Endothelial cell of umbilical vein (primary cell): ENCODE results near the gene BRICD5. TPM values are rescaled to one million over a fixed set of nuclear protein-coding genes. Genes with fewer than 3 reads are reported as not detected.

Experiments used
- BruUV-seq: library from RNA; stranded (reverse); fragments of 400-500 nt; replicated peaks from 2 replicates; lab custom pipeline; 2021; lab: Mats Ljungman, UMichigan
- CTCF ChIA-PET: fragments of 300-600, 350-600 bp; sonication (Branson Sonifier 250); formaldehyde crosslinking; loops from one replicate; lab custom pipeline; 2021; ENCODE audit warnings: antibody characterized with exemption, inconsistent platforms; lab: Charles Lee
- POLR2A ChIA-PET: fragments of 300-600, 350-600 bp; sonication (Branson Sonifier 250); formaldehyde crosslinking; loops from one replicate; lab custom pipeline; 2021; ENCODE audit warnings: antibody characterized with exemption, inconsistent platforms; lab: Charles Lee
- DNase-seq: peaks from one replicate; pipeline ENCODE4 v3.0.0-alpha.2; 2011; ENCODE audit warnings: low read depth, low spot score
- FAIRE-seq: peaks from 2 replicates; lab custom pipeline; 2011; peaks lifted over from hg19 to GRCh38; lab: Jason Lieb, UNC
- H2AFZ ChIP-seq: 2 replicates; pipeline ENCODE4 v1.6.0; 2012; ENCODE audit warnings: low read depth, low read length, control low read depth, inconsistent platforms
- H3K27ac ChIP-seq: 2 replicates; pipeline ENCODE4 v1.5.1; 2011; ENCODE audit warnings: low read depth, mild to moderate bottlenecking, control low read depth, low read length, moderate library complexity; ENCODE audit not compliant: insufficient read depth
- H3K27me3 ChIP-seq, 2 experiments: 2 replicates each; pipeline versions ENCODE4 v1.6.0 to v1.6.1; 2011; ENCODE audit warnings: low read length in 2 of 2, mixed read lengths in 1 of 2; ENCODE audit not compliant: control insufficient read depth in 2 of 2, insufficient read depth in 2 of 2
- H3K36me3 ChIP-seq, 2 experiments: 2 replicates in 1 of 2; 3 replicates in 1 of 2; pipeline ENCODE4 v1.5.1; 2011; ENCODE audit warnings: low read length in 2 of 2, mild to moderate bottlenecking in 1 of 2, moderate library complexity in 1 of 2; ENCODE audit not compliant: control insufficient read depth in 2 of 2, insufficient read depth in 2 of 2; ENCODE audit errors: extremely low read depth in 1 of 2
- H3K4me1 ChIP-seq: 3 replicates; pipeline ENCODE4 v1.5.1; 2011; ENCODE audit warnings: mild to moderate bottlenecking, low read length; ENCODE audit not compliant: control insufficient read depth, insufficient read depth; ENCODE audit errors: extremely low read depth
- H3K4me2 ChIP-seq: 2 replicates; pipeline ENCODE4 v1.6.1; 2011; ENCODE audit warnings: low read length, control low read depth, mixed read lengths; ENCODE audit not compliant: insufficient read depth
- H3K4me3 ChIP-seq, 3 experiments: fragments of 200-600 bp in 1 of 3; sonication (generic), shearing (Covaris generic) in 1 of 3; replicated peaks in 1 of 3; 2 replicates each; pipeline ENCODE4 v1.5.1; 2011 to 2016; ENCODE audit warnings: control low read depth in 3 of 3, low read length in 3 of 3, mild to moderate bottlenecking in 2 of 3, inconsistent platforms in 1 of 3, low read depth in 1 of 3, moderate library complexity in 1 of 3; ENCODE audit not compliant: insufficient read depth in 1 of 3
- H3K79me2 ChIP-seq: 2 replicates; pipeline ENCODE4 v1.6.0; 2012; ENCODE audit warnings: low read length, inconsistent platforms; ENCODE audit not compliant: control insufficient read depth, insufficient read depth
- H3K9ac ChIP-seq: replicated peaks from 2 replicates; pipeline ENCODE3; 2011; ENCODE audit warnings: low read length, control low read depth; ENCODE audit not compliant: insufficient read depth; ENCODE audit errors: extremely low read depth
- H3K9me1 ChIP-seq: replicated peaks from 3 replicates; pipeline ENCODE4 v1.6.0; 2011; ENCODE audit warnings: mild to moderate bottlenecking, low read length; ENCODE audit not compliant: control insufficient read depth, insufficient read depth; ENCODE audit errors: extremely low read depth
- H3K9me3 ChIP-seq: replicated peaks from 2 replicates; pipeline ENCODE4 v1.5.1; 2012; ENCODE audit warnings: low read length, inconsistent platforms; ENCODE audit not compliant: control insufficient read depth, insufficient read depth
- H4K20me1 ChIP-seq: replicated peaks from 2 replicates; pipeline ENCODE3; 2011; ENCODE audit warnings: mild to moderate bottlenecking, low read length; ENCODE audit not compliant: control insufficient read depth, insufficient read depth; ENCODE audit errors: extremely low read depth
- CTCF ChIP-seq, 2 donors: IDR thresholded peaks; 1 replicate in 1 of 2; 2 replicates in 1 of 2; pipeline ENCODE4 v1.5.1; 2011; ENCODE audit warnings: low read length in 2 of 2, mild to moderate bottlenecking in 2 of 2, moderate library complexity in 2 of 2, control low read depth in 1 of 2, inconsistent platforms in 1 of 2, low read depth in 1 of 2; ENCODE audit not compliant: insufficient read depth in 1 of 2; ENCODE audit errors: extremely low read depth in 1 of 2
- EZH2 ChIP-seq: IDR thresholded peaks from 2 replicates; pipeline ENCODE4 v1.6.1; 2012; ENCODE audit warnings: borderline replicate concordance, low read depth, mild to moderate bottlenecking, moderate library complexity, low read length, inconsistent platforms; ENCODE audit not compliant: severe bottlenecking
- FOS ChIP-seq: IDR thresholded peaks from 2 replicates; pipeline ENCODE4 v1.6.1; 2011; ENCODE audit warnings: mild to moderate bottlenecking, low read length, moderate library complexity, borderline replicate concordance; ENCODE audit not compliant: insufficient read depth
- GATA2 ChIP-seq: IDR thresholded peaks from 2 replicates; pipeline ENCODE4 v1.7.0; 2011; ENCODE audit warnings: low read depth, mild to moderate bottlenecking, moderate library complexity, mixed read lengths, low read length; ENCODE audit not compliant: insufficient read length, insufficient read depth
- JUN ChIP-seq: IDR thresholded peaks from 2 replicates; pipeline ENCODE4 v1.6.1; 2011; ENCODE audit warnings: borderline replicate concordance, low read depth; ENCODE audit not compliant: insufficient read length, insufficient read depth
- MAX ChIP-seq: IDR thresholded peaks from 2 replicates; pipeline ENCODE4 v1.6.1; 2011; ENCODE audit not compliant: insufficient read depth, insufficient read length
- MYC ChIP-seq: IDR thresholded peaks from one replicate; pipeline ENCODE4 v1.6.1; 2011; ENCODE audit warnings: mild to moderate bottlenecking, low read depth, low read length
- POLR2A ChIP-seq: IDR thresholded peaks from 2 replicates; pipeline ENCODE4 v1.6.1; 2012; ENCODE audit warnings: low read depth, mild to moderate bottlenecking, control low read depth, low read length
- POLR2AphosphoS5 ChIP-seq: IDR thresholded peaks from 2 replicates; pipeline ENCODE4 v1.6.1; 2012; ENCODE audit warnings: low read depth, mild to moderate bottlenecking, control low read depth, low read length, moderate library complexity; ENCODE audit not compliant: insufficient read depth
- dilution Hi-C: fragments of 300-500 bp; cut with MboI; formaldehyde crosslinking; loops from one replicate; pipeline ENCODE4 v1.15.0; 2019; ENCODE audit warnings: low sequenced_read_pairs; ENCODE audit not compliant: extremely low pct_ligation_motif_present
- intact Hi-C: fragments of 100-400 bp; cut with micrococcal nuclease; formaldehyde crosslinking; loops from one replicate; pipeline ENCODE4 v1.10.0; 2022
- polyA plus RNA-seq, 4 experiments: library from polyadenylated mRNA; depleted of rRNA in 3 of 4; stranded (reverse) in 3 of 4; unstranded in 1 of 4; fragments of >200 nt; gene quantifications; 2 replicates each; pipeline versions ENCODE4 v1.2.1 to v1.2.3, GENCODE V29; 2011 to 2012; ENCODE audit warnings: missing spikeins in 1 of 4
- total RNA-seq: library from RNA; stranded (reverse); gene quantifications from 2 replicates; pipeline ENCODE4 v1.2.3, GENCODE V29; 2021

The BRICD5 gene
- total and polyA plus RNA-seq, 2 donors (not counting 3 experiments of a cell fraction or from before 2014, with no cell fraction given), result 5.6 to 8.4 TPM

- H3K36me3 ChIP-seq, result no peaks in the 10 kb centered on the region
- no peak overlapping the region for H3K4me2 ChIP-seq
- H3K9ac ChIP-seq, result no peak overlapping the region
- no peaks in the 10 kb centered on the region for H3K9me3 ChIP-seq
- DNase-seq (no peak), FAIRE-seq (no peak)
- H3K4me1 ChIP-seq, result no peaks in the 10 kb centered on the region
- ChIA-PET CTCF (interaction anchor here (0.7 kb wide), 1 partner anchor 15 kb away, joined by 3 read pairs; no protein-coding TSS in a partner anchor), POLR2A (no interaction called here)
- intact Hi-C loops, result no loop called here
- no peak overlapping the region for H3K4me3 ChIP-seq
- H4K20me1 ChIP-seq, result no peaks in the 10 kb centered on the region
- dilution Hi-C loops, result no loop called here
- no peak overlapping the region for H2AFZ ChIP-seq
- H3K79me2 ChIP-seq, result no peaks in the 10 kb centered on the region
- no peak for TF ChIP-seq JUN
- TF ChIP-seq POLR2AphosphoS5, result no peak
- no peak for TF ChIP-seq CTCF (IDR thresholded peaks at IDR 0.05; ENCODE audit: extremely low read depth in 1 of 2, insufficient read depth in 1 of 2, low read depth in 1 of 2, low read length in 2 of 2)
- no peak for TF ChIP-seq EZH2
- no peak for TF ChIP-seq MYC
- TF ChIP-seq POLR2A, result no peak
- TF ChIP-seq GATA2, result no peak
- no peak for TF ChIP-seq MAX
- TF ChIP-seq FOS, result no peak
- H3K9me1 ChIP-seq, result no peaks in the 10 kb centered on the region
- no peak overlapping the region for H3K27ac ChIP-seq
- BruUV-seq, result no TSS peak
- H3K27me3 ChIP-seq, result no peaks in the 10 kb centered on the region
These were observed 21.3 kb downstream of the BRICD5 start for GRCh38 chr16:2189252-2189893.
